Rectal smooth muscle tissue (tissue), 1 donor: ENCODE measurements around the gene STK24.

Experiments
- H3K27ac ChIP-seq: one replicate; pipeline ENCODE4 v1.7.0; 2013; ENCODE audit warnings: low read depth, low read length, inconsistent platforms
- H3K27me3 ChIP-seq: one replicate; pipeline ENCODE4 v1.7.0; 2013; ENCODE audit warnings: low read length; ENCODE audit not compliant: control insufficient read depth, insufficient read depth
- H3K36me3 ChIP-seq: one replicate; pipeline ENCODE4 v1.7.0; 2013; ENCODE audit warnings: low read length; ENCODE audit not compliant: control insufficient read depth, insufficient read depth
- H3K4me1 ChIP-seq: one replicate; pipeline ENCODE4 v1.7.0; 2013; ENCODE audit warnings: low read length; ENCODE audit not compliant: control insufficient read depth, insufficient read depth
- H3K4me3 ChIP-seq: one replicate; pipeline ENCODE4 v1.7.0; 2013; ENCODE audit warnings: low read length
- H3K9ac ChIP-seq: one replicate; pipeline ENCODE4 v1.7.0; 2013; ENCODE audit warnings: low read length

Gene STK24

DNA sequence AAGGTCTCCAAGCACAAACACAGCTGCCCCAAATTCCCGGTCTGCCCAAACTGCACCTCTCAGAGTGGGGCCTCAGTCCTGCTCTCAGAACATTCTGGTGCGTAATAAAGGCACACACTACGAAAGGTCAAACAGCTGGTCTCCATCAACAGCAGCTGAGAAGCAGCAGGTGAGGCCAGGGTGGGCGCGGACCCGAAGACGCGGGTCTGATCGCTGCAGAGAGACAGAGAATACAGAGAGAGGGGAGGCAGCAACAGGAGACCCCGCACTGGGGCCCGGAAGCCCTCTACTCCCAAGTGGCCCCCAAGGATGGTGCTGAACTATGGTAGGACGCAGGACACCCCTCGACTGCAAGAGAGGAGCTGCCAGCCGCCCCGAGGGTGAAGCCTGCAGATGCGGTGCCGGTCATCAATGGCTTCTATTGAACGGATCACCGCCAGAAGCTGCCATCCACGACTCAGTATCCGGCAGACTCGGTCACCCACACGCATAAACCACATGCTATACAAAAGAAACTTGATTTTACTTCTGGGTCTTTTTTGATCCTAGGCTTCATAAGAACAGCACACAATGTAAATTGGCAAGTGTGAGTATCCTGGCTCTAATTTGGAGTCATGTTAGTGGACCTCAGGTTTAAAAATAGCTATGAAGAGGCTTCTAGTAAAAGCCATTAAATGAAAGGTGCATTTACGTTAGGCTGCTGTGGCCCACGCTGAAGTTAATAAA is 33.4 kb downstream of the STK24 start:
- peaks cover 2% of the 10 kb centered on the region for H3K36me3 ChIP-seq
- peak overlapping the region; percentile 24 for H3K4me3 ChIP-seq
- peaks cover 26% of the 10 kb centered on the region for H3K4me1 ChIP-seq
- H3K27me3 ChIP-seq: no peaks in the 10 kb centered on the region
- no peak overlapping the region for H3K9ac ChIP-seq
- H3K27ac ChIP-seq: no peak overlapping the region

DNA sequence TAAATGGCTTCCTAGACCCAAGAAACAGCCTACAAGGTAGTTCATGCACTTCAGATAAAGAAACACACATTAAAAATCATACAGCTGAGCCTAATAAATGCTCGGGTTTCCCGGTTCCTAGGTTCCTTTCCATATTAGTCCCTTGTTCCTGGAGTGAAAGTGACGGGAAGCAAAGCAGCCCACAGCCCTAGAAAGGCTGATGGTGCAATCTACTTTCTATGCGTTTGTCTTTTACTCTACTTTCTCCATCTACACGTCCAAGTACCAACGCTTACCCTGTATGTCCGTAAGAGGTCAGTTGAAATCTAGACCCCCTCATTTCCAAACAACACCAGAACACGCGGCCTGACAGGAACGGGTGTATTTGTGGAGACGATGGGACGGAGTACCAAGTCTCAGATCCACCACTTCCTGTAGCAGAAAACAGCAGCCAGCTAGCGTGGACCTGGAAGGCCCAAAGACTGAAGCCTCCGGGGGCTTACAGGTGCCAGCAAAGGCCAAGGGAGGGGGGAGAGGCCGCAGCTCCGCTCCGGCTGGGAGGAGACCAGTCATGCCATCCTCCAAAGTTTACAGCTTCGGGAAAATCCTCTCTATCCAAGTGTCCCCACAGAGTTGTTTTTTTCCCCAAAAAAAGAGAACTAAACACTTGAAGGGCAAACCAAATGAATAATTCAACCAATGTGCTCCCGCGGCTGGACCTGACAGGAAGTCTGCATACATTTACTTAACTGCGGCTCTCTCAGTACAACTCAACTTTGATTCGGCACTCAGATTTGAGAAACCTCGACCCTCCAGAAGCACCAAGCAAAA is 34.1 kb downstream of the STK24 start:
- Histone ChIP-seq H3K27me3 (no peaks in the 10 kb centered on the region), H3K27ac (no peak overlapping the region), H3K4me3 (no peak overlapping the region), H3K36me3 (peaks cover 2% of the 10 kb centered on the region), H3K9ac (no peak overlapping the region), H3K4me1 (peaks cover 26% of the 10 kb centered on the region)

DNA sequence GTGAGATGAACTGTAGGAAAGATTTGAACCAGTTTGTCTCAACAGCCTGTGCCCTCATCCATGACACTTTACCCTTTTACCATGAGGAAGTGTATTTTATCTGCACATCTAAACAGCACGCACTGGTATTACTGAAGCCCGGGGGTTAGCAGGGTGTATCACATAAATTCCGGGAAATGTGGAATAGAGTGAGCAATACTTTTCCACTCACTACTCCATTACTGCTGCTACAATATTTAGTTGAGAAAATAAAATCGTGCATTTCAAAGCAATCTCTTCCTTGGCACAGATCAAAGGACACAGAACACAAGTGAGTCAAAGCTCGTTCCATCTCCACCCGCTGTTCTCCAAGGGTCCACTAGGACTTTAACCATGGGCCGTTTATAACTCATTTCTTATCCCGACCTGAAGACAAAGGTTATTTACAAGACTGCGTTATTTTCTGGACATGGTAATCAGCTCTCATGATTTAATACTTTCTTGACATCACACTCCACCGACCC is 35.2 kb downstream of the STK24 start:
- Histone ChIP-seq H3K4me1 (peaks cover 26% of the 10 kb centered on the region), H3K9ac (no peak overlapping the region), H3K27ac (no peak overlapping the region), H3K27me3 (no peaks in the 10 kb centered on the region), H3K36me3 (peaks cover 2% of the 10 kb centered on the region), H3K4me3 (no peak overlapping the region)

DNA sequence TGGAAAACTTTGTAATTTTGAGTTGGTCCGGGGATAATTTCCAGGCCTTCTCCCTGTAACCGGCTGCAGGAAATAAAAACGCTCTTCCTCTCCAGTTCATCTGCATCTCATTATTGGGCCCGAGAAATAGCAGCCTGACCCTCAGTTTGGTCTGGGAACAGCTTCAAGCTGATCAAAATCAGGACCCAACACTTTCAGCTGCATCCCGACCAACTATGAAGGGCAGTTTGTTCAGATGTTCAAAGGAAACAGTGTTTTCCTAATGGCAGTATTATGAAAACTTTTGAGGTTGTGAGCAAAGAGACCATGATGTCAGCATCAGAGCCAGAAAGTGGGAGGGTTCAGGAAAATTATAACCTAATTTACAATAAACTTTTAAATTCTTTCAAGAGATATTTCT is 35.7 kb downstream of the STK24 start:
- Histone ChIP-seq H3K9ac (no peak overlapping the region), H3K27me3 (no peaks in the 10 kb centered on the region), H3K27ac (no peak overlapping the region), H3K36me3 (peaks cover 2% of the 10 kb centered on the region), H3K4me1 (peaks cover 26% of the 10 kb centered on the region), H3K4me3 (no peak overlapping the region)

DNA sequence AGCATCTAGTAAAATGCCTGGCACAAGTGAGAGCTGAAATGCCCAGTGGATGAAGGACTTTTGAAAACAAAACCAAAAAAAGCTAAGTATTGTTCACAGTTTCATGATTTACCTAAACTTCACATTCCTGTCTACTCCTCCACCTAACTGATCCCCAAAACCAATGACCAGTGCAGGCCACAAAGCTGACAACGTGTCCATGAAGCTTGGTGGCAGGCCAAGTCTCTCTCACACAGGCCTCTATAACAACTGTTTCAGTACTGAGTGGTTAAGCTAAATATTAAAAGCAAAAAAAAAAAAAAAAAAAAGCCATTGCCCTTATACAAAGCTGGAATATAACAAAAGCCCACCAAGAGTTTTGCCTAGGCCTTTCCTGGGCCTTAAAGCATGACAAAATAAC is 36.4 kb downstream of the STK24 start:
- H3K4me3 ChIP-seq: no peak overlapping the region
- H3K4me1 ChIP-seq: peaks cover 28% of the 10 kb centered on the region
- H3K9ac ChIP-seq: no peak overlapping the region
- no peaks in the 10 kb centered on the region for H3K27me3 ChIP-seq
- H3K36me3 ChIP-seq: peaks cover 2% of the 10 kb centered on the region
- H3K27ac ChIP-seq: peak overlapping the region; percentile 17

DNA sequence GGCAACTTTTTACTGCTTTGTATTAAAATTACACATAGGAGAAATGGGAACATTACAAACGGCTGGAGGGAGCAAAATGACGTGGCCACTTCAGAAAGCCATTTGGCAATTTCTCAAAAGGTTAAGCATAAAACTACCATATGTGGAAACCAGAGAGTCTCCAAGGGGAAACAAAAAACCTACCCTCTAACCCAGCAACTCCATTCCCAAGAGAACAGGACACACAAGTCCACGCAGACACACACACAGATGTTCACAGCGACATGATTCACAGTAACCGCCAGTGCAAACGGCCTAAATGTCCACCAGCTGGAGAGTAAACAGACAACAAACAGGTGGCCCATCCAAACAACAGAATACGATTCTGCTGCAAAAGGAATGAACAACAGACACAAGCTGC is 37.2 kb downstream of the STK24 start:
- Histone ChIP-seq H3K27ac (no peak overlapping the region), H3K36me3 (peaks cover 2% of the 10 kb centered on the region), H3K9ac (no peak overlapping the region), H3K4me1 (peaks cover 28% of the 10 kb centered on the region), H3K4me3 (no peak overlapping the region), H3K27me3 (no peaks in the 10 kb centered on the region)

DNA sequence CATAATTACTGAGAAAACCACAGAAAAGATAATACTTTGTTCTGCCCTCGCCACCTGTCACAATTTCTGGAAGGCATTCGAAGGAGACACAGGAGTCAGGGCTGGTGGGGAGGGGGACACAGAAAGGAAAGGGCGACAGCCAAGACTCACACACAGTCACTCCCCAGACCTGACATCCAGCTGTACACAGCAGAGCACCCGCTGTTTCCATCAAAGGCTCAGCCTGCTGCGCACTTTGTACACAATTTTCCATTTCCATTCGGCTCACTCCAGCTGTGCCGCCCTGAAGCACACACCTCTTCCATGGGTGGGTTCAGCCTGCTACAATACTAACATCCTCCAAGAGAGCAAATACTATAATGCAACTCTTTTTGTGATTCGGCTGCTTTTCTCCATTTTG is 38.0 kb downstream of the STK24 start:
- Histone ChIP-seq H3K27me3 (no peaks in the 10 kb centered on the region), H3K9ac (no peak overlapping the region), H3K4me1 (peaks cover 25% of the 10 kb centered on the region), H3K27ac (no peak overlapping the region), H3K36me3 (peaks cover 2% of the 10 kb centered on the region), H3K4me3 (no peak overlapping the region)

DNA sequence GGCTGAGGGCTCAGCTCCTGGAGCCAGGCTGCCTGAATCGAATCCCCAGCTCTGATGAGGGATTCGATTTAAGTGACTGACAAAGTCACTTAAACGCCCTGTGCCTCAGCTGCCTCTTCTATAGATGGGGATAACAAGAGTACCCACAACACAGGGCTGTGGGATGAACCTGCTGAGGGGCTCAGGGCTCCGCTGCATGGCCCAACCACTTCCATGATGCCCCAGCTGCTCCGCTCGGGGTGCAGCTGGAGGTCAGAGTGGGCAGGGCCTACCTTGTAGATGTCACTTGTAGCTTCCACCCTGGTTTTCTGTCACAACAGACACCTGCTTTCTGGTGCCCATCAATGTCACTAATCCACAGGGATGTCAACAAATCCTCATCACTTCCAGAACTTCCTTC is 39.2 kb downstream of the STK24 start:
- Histone ChIP-seq H3K27me3 (no peaks in the 10 kb centered on the region), H3K9ac (no peak overlapping the region), H3K27ac (no peak overlapping the region), H3K4me1 (peaks cover 17% of the 10 kb centered on the region), H3K36me3 (peaks cover 2% of the 10 kb centered on the region), H3K4me3 (no peak overlapping the region)

DNA sequence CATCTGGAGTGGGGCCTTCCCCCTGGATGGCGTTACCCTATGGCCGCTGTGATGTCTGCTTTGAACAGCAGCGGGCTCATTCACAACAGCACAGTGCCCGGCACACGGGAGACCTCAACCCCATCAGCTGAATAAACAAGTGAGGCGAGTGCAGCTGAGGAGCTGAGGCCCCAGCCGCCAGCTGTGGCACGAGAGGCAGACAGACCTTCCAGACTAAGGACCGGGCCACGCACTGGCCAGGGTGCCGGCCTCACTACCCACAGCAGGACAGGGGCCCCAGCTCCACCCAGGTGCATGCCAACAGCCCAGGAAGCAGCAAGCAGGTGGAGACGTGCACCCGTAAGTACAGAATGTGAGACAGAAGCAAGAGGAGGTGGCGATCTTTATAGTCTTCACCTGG is 39.6 kb downstream of the STK24 start:
- H3K4me3 ChIP-seq: no peak overlapping the region
- peaks cover 2% of the 10 kb centered on the region for H3K36me3 ChIP-seq
- peaks cover 13% of the 10 kb centered on the region for H3K4me1 ChIP-seq
- no peak overlapping the region for H3K27ac ChIP-seq
- no peak overlapping the region for H3K9ac ChIP-seq
- H3K27me3 ChIP-seq: no peaks in the 10 kb centered on the region

DNA sequence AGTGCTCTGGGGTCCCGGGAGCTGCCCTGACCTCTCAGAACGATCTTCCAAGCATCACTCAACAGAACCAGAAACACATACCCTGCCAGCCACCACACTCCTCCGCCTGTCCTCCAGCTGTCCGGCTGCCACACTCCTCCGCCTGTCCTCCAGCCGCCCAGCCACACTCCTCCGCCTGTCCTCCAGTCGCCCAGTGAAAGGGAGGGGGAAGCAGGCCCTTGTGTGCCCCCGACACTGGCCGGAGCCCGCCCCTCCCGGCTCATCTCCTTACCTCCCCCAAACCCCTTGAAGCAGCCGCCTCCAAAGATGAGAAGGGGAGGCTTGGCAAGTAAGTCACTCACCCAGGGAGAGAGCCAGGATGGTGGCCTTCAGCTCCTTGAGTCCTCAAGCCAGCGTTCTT is 40.2 kb downstream of the STK24 start:
- no peak overlapping the region for H3K4me3 ChIP-seq
- peaks cover 2% of the 10 kb centered on the region for H3K36me3 ChIP-seq
- H3K27me3 ChIP-seq: no peaks in the 10 kb centered on the region
- H3K27ac ChIP-seq: no peak overlapping the region
- no peak overlapping the region for H3K9ac ChIP-seq
- peaks cover 13% of the 10 kb centered on the region for H3K4me1 ChIP-seq

DNA sequence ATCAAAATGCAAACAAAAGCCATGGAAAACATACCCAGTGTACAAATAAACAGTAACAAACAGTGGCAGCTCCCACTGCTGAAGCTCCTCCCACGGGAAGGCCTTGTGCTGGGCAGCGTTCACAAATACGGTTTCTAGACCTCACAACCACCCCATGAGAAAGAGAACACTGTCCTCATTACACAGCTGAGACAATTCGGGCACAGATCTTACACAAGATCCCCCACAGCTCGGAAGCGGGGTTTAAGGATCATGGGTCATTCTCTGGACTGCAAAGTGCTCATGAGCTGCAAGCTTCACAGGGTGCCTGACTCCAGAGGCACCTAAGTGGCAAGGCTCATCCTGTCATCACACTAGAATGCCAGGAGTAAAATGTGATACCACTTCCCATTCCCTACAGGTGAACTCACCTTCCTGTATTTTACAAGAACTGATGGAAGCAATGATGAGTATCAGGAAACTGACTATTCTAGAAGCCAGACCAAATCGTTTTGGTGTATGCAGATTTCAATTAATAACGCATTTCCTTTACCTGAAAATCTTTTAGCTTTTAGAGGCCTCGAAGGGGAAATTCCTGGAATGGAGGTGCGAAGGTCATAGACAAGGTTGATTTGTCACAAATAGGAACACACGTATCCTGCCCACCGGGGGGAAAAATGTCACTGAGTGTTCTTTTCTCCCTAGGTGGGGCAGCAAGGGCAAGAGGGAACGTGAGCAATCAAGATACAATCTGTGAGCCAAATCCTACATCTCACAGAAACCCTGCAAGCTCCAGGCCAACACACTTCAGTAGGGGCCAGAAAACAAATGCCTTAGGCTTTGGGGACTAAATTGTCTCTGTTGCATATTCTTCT is 41.2 kb downstream of the STK24 start:
- Histone ChIP-seq H3K27ac (no peak overlapping the region), H3K4me3 (no peak overlapping the region), H3K36me3 (peaks cover 2% of the 10 kb centered on the region), H3K4me1 (peaks cover 9% of the 10 kb centered on the region), H3K9ac (no peak overlapping the region), H3K27me3 (no peaks in the 10 kb centered on the region)

DNA sequence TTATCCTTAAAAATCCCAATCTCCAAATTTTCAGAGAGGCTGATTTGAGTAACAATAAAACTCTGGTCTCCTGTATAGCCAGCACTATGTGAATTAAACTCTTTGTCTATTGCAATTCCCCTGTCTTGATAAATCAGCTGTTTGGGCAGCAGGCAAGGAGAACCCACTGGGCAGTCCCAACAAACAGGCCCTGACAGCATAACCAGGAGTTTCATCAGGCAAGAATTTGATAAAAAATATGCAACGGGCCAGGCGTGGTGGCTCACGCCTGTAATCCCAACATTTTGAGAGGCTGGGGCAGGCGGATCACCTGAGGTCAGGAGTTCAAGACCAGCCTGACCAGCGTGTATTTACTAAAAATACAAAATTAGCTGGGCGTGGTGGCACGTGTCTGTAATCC is 42.1 kb downstream of the STK24 start:
- no peaks in the 10 kb centered on the region for H3K27me3 ChIP-seq
- no peak overlapping the region for H3K4me3 ChIP-seq
- H3K27ac ChIP-seq: no peak overlapping the region
- H3K4me1 ChIP-seq: peaks cover 4% of the 10 kb centered on the region
- peaks cover 2% of the 10 kb centered on the region for H3K36me3 ChIP-seq
- no peak overlapping the region for H3K9ac ChIP-seq
